SHP77 treated with DMSO at 0.1 percent for 48 hours (cell line): ENCODE results near the gene KIAA1671.

Experiments used
- DNase-seq: peaks from one replicate; lab custom pipeline; 2025; lab: John Stamatoyannopoulos, UW

KIAA1671 gene

DNA sequence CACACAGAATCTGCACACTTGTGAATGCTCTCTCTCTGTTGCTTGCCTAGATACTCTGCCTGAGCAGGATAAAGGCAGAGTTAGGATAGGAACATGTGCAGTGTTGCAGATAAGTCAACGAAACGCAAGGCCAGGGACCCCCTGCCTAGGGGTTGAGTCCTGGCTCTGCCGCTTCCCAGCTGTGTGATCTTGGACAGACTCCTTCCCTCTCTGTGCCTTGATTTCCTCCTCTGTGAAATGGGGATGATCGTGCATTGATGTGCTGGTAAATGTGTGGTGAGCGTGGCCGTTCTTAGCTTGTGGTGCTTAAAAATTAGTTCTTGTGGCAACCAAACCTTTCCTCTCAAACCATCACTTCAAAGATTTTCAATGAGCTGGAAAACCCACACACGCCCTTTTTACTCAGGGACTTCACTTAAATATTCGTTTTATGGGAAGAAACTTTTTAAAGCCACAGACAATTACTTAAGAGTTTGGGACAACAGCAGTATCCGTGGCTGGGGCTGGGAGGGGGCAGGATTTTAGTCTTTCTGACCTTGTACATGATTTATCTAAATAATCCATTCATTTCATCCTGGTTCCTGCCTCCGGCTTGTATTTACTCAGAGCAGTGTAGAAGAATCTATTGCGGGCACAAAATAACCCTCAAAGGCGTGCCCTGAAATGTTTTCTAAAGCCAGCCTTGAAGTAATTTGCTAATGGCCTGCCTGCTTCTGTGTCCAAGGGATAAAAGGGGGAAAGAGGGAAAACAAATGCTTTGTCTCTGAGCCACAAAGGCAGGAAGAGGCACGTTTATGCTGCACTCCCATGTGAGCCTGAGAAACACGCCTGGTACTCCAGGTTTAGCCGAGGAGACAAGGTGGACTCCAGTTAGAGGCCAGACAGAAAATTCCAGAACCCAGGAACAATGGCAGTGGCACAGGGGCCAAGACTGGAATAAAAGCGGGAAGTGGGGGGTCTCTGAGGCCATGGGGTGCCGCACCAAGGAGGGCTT, 162.2 kb downstream of the KIAA1671 start:
- DNase-seq, result no peak

DNA sequence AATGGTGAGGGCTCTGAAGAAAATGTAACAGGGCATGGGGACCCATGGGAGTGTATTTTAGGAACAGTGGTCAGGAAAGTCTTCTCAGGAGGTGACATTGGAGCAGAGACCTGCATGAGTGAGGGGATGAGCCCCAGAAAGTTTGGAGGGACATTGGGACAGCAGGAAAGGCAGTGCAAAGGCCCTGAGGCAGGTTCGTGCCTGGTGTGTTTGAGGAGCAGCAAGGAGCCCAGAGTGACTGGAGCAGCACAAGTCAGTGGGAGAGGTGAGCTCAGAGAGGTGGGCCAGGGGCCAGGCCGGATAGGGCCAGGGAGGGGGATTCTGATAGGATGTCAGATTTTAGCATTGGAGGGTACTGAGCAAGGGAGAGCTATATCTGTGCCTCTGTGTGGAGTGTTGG, 167.1 kb downstream of the KIAA1671 start:
- DNase-seq, result no peak

DNA sequence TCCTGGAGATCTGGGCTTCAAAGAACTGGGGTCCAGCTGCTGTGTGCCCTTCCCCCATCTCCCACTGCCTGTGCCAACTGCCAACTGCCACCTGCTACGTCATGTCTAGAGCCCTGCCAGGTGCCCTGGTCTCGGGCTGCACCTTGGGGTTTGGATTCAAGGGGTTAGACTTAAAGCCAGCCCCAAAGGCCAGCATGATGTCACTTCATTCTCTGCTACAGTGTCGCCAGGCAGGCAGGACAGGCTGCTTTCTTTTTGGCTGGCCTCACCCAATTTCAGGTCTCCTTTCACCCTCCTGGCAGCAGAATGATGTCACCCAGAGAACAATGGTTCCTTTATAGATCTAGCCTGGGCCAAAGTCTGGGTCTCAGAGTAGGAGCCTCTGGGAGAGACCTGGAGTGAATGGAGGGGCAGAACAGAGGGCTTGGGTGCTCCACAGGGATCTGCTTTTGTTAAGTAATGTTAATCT, 167.6 kb downstream of the KIAA1671 start:
- peak; percentile 50 for DNase-seq

DNA sequence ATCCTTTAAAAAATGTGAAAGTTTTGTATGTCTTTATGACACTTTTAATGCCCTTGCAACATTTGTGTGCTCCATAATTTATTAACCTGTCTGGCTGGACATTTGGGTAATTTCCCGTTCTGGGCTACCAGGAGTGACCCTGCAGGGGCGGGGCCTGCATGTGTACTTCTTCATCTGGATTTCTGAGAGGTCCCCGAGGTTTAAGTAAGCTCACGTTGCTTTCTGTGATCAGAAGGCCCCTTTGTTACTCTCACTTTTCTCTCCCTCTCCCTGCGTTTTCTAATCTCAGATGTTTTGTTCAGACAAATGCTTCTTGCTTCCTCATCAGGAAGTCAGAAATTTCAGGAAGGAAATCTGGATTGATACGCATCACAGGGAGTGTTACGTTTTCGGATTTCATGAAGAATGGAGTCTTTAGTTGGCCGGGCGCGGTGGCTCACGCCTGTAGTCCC, 168.3 kb downstream of the KIAA1671 start:
- DNase-seq, result no peak

DNA sequence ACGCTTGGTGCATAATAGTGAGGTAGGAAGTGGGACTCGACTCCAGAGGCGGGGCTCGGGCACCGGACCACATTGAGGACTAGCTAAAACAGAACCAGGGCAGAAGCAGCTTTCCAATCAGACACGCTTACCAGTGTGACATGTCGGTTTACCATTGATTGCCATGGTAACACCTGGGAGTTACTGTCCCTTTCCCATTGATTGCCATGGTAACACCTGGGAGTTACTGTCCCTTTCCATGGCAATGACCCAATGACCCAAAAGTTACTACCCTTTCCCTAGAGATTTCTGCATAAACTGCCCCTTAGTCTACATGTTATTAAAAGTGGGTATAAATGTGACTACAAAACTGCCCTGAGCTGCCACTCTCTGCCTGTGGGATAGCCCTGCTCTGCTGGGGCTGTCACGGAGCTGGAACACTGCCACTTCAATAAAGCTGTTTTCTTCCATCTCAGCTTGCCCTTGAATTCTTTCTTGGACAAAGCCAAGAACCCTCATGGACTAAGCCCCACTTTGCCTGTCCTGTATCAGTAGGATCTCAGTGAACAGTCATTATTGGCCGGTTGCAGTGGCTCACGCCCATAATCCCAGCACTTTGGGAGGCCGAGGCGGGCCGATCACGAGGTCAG, 169.7 kb downstream of the KIAA1671 start:
- DNase-seq, result no peak

DNA sequence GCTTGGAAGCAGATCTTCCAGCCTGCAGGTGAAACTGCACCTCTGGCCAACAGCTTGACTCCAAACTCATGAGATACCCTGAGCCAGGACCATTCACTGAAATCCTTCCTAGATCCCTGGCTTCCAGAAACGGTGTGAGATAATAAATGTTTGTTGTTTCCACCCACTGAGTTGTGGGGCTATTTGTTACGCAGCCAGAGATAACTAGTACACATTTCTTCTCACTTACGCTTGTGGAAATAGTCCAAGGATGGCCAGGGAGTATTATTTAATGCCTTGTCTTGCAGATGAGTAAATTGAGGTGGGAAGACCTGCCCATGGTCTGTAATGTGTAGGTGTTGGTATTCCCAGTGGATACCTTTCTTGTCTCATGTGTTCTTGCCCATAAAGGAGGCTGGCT, 171.2 kb downstream of the KIAA1671 start:
- no peak for DNase-seq

DNA sequence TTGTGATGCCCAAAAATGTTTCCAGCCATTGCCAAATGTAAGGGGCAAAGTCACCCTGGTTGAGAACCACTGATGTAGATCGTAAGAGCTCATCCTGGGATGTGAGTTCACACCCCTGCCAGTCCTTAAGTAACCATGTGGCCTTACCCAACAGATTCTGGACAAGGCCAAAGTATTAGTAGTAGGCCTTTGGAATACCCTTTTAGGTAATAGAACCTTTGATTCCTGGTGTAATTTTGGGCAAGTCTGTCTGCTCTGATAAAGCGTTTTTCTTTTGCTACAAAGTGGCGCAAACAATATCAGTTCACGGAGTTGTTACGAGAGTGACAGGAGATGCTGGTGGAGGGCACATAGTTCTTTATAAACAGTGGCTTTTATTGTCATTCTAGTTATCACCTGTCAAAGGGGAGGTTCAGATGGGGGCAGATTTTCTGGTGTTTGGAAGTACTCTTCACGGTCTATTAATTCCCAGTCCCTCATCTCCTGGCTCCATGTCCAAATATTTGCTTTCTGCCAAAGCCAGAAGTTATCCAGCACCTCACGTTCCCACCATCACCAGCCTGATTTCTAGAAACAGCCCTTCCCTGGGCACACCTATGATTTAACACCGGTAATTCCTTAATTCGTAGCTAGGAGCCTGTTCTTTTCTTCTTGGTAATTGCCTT, 173.3 kb downstream of the KIAA1671 start:
- peak; percentile 81 for DNase-seq

DNA sequence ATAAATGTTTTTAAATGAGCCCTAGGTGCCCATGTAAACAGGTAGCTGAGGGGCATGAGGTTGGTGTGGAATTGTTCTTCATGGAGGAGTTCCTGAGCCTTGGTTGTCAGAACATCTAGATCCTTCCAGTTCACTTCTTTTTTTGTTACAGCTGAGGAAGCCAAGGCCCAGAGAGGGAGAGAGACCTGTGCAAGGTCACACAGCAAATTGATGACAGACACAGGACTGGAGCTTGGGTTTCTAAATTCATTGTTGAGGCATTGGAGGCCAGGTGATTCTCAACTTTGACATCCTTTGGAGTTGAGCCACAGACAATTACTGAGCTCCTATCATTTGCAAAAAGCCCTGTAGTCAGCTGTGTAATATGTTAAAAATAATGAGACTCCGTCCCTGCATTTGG, 174.0 kb downstream of the KIAA1671 start:
- no peak for DNase-seq

DNA sequence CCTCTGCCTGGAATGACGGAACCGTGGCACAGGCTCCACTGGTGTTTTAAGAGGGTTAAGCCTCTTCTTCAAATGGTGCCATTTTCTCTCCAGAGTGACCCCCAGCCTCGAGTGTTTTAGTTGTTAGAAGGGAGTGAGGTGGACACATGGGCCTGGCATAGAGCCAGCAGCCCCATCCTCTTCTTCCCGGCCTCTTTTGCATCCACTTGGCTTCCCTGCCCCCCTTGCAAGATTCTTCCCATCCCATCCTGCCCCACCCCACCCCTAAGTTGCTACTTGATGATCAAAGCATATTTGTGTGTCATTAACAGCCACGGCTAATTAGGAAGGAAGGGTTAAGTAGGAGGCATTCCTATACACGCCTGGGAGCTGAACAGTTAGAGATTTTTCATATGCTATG, 174.8 kb downstream of the KIAA1671 start:
- no peak for DNase-seq

DNA sequence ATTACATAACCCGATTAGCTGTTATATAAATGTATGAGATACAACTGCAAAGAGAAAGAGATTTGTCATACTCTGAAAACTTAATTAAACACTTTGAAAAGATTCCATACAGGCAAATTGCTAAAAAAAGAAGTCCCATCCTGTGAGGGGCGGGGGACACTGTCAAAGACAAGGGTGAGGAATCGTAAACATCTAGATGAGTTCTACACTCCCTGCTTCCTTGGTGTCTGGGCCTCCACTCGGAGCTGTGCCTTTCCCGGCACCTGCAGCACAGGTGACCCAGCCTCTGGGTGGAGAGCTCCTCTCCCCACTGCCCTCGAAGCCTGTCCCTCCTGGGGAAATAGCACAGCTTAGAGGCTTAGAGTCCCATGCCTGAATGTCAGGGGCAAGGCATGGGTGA, 177.9 kb downstream of the KIAA1671 start:
- no peak for DNase-seq

DNA sequence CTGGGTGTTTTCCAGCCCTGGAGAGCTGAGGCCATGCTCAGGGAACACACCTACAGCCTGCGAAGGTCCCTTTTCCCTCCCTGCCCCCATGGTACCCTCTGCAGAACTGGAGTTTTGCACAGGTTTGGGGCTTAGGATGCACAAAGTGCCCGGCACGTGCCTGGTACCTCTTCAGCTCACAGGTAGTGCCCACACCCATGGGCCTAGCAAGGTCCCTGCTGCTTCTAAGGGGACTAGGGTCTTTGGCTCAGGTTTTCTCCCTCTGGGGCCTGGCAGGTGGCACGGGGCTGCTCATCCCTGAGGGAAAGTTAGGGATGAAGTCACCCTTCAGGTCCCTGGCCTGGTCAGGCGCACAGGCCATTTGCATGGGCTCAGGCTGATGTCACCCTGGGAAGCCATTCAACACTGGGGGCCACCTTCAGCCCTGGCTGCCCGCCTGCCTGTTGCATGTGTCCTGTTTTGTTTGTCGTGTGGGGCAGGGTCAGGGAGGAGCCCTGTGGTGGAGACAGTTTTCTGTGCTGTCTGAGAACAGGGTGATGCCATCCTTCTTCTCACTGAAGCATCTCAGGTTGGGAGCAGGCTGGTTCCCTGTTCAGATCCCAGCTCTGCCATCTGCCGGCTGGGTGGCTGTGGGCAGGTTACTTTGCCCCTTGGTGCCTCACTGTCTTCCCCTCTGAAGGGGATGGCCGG, 178.8 kb downstream of the KIAA1671 start:
- no peak for DNase-seq

DNA sequence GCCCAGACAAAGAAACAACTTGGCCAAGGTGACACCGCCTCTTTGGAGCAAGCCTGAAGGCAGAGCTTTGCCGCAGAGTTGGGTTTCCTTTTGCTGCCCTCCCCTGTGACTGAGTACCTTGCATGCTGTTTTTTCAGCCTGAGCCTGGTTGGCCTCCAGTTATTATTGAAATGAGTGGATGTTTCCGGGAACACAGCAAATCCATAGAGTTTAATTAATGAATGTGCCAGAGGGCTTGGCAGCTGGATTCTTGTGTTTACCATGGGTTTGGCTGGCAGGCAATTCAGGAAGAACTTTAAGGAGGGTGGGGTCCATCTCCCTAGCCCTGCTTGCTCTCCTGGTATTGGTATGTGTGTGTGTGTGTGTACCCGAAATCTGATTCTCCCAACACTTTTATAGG, 181.5 kb downstream of the KIAA1671 start:
- DNase-seq, result no peak

DNA sequence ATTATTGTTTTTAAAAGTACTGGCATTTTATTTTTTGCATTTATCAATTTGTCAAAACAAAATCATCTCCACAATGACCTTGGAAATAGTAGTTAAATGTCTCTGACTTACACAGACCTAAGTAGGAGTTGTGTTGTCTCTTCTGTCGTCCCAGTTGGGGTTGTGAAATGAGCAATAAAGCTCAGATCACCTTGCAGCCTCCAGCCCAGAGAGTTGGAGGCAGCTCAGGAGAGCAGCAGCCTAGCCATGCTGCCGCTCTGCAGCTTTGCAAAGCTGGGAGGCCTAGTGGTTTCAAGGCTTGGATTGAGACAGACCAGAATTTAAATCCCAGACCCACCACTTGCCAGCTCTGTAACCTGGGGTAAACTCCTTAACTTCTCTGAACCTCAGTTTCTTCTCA, 181.9 kb downstream of the KIAA1671 start:
- no peak for DNase-seq

DNA sequence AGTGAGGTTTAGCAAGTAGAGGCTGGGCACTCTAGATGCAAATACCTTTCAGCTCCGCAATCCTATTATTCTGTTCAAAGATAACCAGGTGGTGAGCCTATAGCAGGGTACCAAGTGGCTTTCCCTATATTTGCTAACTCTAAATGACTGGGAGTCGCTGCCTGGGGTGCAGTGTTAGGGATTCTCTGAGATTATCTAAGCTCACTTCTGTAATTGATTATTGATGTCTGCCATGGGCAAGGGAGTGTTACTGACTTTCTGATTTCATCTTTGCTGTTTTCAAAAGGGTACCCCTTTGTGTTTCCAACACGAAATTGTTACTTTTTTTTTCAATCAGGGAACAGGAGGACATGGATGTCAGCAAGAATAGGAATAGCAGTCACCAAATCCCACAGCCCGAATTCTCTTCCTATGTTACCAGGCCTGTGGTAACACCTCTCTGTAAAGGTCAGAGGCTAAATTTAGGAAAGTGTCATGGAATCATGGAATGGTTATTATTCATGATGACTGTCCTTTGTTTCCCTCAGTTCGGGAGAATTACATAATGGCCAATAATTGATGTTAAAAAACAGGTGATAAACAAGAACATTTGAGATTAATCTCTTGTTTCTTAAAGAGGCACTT, 184.5 kb downstream of the KIAA1671 start:
- DNase-seq, result no peak

DNA sequence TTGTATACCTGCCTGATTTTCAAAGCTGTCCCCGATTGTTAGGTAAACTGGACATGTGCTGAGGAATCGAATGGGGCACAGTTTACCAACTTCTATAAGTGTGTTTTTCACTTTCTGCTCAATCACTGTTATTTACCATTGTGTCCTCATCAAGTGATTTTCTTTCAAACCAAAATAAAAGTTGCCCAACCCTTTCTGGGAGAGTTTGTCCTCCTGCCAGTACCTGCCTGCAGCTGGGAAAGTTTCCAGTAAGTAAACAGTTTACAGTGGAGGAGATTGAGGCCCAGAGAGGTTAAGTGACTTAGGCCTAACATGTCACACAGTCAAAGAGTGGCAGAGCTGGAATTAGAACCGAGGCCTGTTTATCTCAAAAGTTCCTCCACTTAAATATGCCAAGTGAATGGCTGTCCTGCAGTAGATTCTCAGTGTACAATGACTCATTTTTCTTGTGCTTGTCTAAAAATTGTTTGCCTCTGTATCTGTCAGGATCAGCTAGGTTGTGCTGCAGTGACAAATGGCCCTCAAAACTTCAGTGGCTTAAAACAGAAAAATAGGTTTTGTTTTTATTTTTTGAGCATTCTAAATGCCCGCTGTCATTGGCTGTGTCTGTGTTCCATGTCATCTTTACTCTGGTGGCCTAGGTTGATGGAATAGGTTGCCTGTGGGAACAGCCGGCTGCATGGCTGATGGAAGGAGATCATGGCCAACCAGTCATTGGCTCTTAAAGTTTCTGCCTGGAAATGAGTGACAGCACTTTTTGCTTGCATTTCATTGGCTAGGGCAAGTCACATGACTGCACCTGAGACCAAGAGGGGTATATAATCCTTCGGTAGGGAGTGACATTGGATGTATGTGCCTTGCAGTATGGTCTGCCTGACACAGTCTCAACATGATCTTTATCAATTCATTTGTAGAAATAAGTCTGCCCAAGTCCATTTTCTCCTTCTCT, 185.3 kb downstream of the KIAA1671 start:
- DNase-seq, result no peak

DNA sequence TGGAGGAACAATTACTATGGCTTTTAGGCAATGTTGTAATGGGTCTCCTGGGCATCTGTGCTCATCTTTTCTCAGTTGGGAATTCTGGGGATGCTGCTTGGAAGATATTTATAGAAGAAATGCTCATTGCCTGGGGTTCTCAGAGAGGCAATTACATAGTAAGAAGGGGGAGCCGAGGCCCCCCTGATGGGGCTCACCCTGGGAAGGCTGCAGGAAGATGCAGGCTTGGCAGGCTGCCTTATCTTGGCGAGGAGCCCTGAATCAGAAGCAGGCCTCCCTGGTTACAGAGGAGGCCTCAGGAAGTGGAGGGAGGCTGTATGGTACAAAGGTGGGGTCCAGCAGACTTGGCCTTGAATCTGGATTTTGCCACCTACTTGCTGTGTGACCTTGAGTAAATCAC, 186.5 kb downstream of the KIAA1671 start:
- no peak for DNase-seq

DNA sequence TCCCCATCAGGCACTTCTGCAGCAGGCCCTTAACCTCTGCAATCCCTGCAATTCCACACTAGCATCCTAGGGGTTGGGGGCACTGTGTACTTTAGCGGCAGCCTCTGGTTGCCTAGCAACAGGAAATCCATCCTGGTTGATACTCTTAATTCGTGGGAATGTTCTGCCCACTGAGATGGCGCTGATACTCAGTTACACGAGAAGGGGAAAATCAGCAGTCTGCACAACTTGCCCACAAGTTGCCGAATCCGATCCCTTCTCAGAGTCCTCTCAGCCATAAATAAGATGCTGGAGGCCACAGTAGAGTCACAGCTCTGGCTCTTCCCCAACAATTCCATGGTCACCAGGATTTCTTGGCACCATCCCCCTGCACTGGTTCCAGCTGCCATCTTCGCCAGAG, 189.6 kb downstream of the KIAA1671 start:
- no peak for DNase-seq

DNA sequence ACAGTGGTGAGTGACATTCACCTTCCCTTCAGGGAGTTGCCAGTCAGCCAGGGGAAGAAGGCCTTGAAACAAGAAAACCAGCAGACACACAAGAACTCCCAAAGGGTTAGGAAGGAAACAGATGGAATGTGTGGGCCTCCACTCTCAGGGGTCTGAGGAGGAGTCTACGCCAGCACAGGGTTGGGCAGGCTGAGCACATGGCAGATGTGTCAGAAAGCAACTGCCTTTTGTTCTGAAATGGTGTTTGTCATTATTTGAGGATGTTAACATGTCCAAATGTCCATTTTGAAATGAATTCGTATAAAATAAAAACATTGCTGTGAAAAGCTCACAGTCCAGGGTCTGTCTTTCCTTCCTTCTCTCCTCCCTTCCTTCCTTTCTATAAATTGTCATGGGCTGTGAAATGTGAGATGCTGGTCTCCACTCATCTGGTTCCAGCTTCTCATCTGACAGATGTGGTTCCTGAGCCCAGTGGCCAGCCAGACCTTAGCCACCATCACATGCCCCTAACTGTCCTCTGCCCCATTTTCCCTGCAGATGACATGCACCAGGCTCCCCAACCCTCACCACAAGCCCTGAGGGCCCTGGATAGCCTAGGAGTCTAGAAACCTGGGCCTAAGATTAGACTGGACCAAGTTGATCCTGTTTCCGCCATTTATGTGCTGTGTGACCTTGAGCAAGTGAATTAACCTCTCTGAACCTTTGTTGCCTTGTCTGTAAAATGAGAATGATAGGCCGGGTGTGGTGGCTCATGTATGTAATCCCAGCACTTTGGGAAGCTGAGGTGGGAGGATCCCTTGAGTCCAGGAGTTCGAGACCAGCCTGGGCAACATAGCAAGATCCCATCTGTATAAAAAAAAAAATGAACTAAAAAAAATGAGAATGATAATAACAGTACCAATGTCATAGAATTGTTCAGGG, 190.9 kb downstream of the KIAA1671 start:
- no peak for DNase-seq

DNA sequence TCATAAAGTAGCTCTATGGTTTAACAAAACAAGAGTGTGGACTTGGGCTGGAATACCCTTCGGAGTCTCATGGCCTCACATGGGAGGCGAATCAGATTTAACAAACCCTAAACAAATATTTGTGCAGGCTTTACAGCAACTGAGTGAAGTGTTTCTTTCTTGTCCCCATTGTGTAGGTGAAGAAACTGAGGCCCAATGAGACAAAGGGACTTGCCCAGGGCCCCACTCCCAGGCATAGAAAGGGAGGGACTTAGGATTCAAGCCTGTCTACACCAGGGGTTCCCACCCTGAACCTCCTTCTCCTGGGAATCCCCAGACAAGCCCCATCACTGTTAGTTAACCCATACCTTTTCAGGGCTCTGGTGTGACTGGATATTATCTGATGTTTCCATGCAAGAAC, 192.0 kb downstream of the KIAA1671 start:
- no peak for DNase-seq
